Mucosa of gallbladder (tissue), 1 donor: ENCODE data around the gene RBP5. TPM values are rescaled to one million over a fixed set of nuclear protein-coding genes. Genes with fewer than 3 reads are reported as not detected.
"Not testable (repeated sequence)": the region's sequence is repeated elsewhere in the genome, so short reads cannot be mapped to it uniquely, and the experiment has no call there.

Experiments
- DNase-seq: peaks from one replicate; pipeline ENCODE4 v3.0.0-alpha.2; 2020; ENCODE audit warnings: low spot score
- total RNA-seq: library from RNA; stranded (reverse); gene quantifications from one replicate; pipeline ENCODE4 v1.2.1, GENCODE V29; 2021
- donor health status: DM: no; HTN: no; CAD: no.

RBP5 gene
- total RNA-seq, 1 donor from 2014 or later = 7.1 TPM

- no peak for DNase-seq
Observed at GRCh38 chr12:7122811-7123769, 5.6 kb downstream of the RBP5 start.

- no peak for DNase-seq
Observed at GRCh38 chr12:7121324-7121723, 7.4 kb downstream of the RBP5 start.

GRCh38 chr12:7120166-7120565 is 8.5 kb downstream of the RBP5 start:
- no peak for DNase-seq

GRCh38 chr12:7118881-7119280 is 9.8 kb downstream of the RBP5 start:
- no peak for DNase-seq

- DNase-seq = no peak
Observed at GRCh38 chr12:7117670-7118069, 11.0 kb downstream of the RBP5 start.

GRCh38 chr12:7116916-7117315 is 11.8 kb downstream of the RBP5 start:
- DNase-seq = no peak

GRCh38 chr12:7116196-7116595 is 12.5 kb downstream of the RBP5 start:
- DNase-seq = no peak

- DNase-seq = no peak
Observed at GRCh38 chr12:7114851-7115250, 13.8 kb downstream of the RBP5 start.

GRCh38 chr12:7114008-7114407 is 14.7 kb downstream of the RBP5 start:
- no peak for DNase-seq

GRCh38 chr12:7113389-7113871 is 15.3 kb downstream of the RBP5 start:
- peak; percentile 38 for DNase-seq

- no peak for DNase-seq
Observed at GRCh38 chr12:7112041-7112440, 16.6 kb downstream of the RBP5 start.

GRCh38 chr12:7110661-7111060 is 18.0 kb downstream of the RBP5 start:
- no peak for DNase-seq

- no peak for DNase-seq
Observed at GRCh38 chr12:7109572-7109920, 19.1 kb downstream of the RBP5 start.

- DNase-seq = peak; percentile 91
Observed at GRCh38 chr12:7108796-7109571, 19.7 kb downstream of the RBP5 start, which contains the start of gene C1RL. Gene C1RL, minus strand, starts transcription at chr12:7109214. Its CDS starts 34 bp downstream, at chr12:7109180.

GRCh38 chr12:7108003-7108795 is 20.5 kb downstream of the RBP5 start:
- peak; percentile 56 for DNase-seq

GRCh38 chr12:7107636-7108002 is 21.1 kb downstream of the RBP5 start:
- DNase-seq = no peak

GRCh38 chr12:7107181-7107580 is 21.5 kb downstream of the RBP5 start:
- not testable (repeated sequence) for DNase-seq

GRCh38 chr12:7106082-7106481 is 22.6 kb downstream of the RBP5 start:
- no peak for DNase-seq

GRCh38 chr12:7103837-7104584 is 24.7 kb downstream of the RBP5 start:
- DNase-seq = no peak

- no peak for DNase-seq
Observed at GRCh38 chr12:7102582-7102981, 26.1 kb downstream of the RBP5 start.

GRCh38 chr12:7101694-7102131 is 27.0 kb downstream of the RBP5 start:
- DNase-seq = no peak
